ENCODE data around the gene USP5. TPM values are rescaled to one million over a fixed set of nuclear protein-coding genes. Genes with fewer than 3 reads are reported as not detected.

USP5 gene
- total and polyA plus RNA-seq, 2 of the 8 experiments (the other 6 are each of a cell fraction or from before 2014, with no cell fraction given) = 66.5 to 148 TPM

DNA sequence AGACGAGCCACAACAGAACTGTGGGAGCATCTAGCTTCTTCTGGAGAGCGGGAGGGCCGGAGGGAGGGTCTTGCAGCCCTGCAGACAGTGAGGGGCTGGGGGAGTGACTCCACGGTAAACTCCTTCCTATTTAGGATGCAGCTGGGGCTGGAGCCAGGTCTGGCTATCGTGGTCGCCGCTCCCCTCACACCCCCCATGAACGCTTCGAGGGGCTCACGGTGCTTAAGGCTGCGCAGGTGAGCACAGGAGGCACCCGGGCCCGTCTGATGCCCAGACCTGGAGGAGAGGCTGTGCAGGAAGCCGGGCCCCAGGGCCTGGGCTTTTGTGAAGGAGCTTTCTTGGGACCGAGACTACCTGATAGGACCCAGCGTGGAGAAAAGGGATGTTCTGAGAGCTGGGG is 15.1 kb upstream of the USP5 start:
- Histone ChIP-seq H2BK15ac (ENCODE audit: low read length) (no peak overlapping the region), H2BK20ac (ENCODE audit: low read length) (no peak overlapping the region), H3K79me2 (ENCODE audit: control insufficient read depth in 1 of 2, insufficient read depth in 2 of 2, low read length in 2 of 2) (no peaks in the 10 kb centered on the region), H2AFZ (ENCODE audit: low read length) (no peak overlapping the region), H3K4ac (replicated peaks; ENCODE audit: insufficient read length, low read depth, low read length) (no peak overlapping the region), H3K23ac (ENCODE audit: insufficient read length) (no peak overlapping the region), H3K9me3 (ENCODE audit: insufficient read depth in 2 of 2, low read depth in 1 of 2, low read length in 1 of 2) (no peaks in the 10 kb centered on the region), H3K9ac (replicated peaks in 1 of 4; ENCODE audit: extremely low read depth in 1 of 4, low read depth in 3 of 4, low read length in 3 of 4) (no peak overlapping the region), H4K8ac (ENCODE audit: extremely low read depth, insufficient read depth, low read length) (no peak overlapping the region; the same call in 1 of the 2 replicates), H2BK12ac (ENCODE audit: low read depth, low read length) (no peak overlapping the region), H3K27me3 (replicated peaks in 1 of 4; ENCODE audit: control insufficient read depth in 3 of 4, extremely low read depth in 1 of 4, insufficient read depth in 3 of 4, low read length in 3 of 4) (no peaks in the 10 kb centered on the region), H4K5ac (ENCODE audit: insufficient read length, low read depth, low read length) (no peak overlapping the region), H3K4me2 (ENCODE audit: insufficient read depth in 1 of 2, low read depth in 2 of 2, low read length in 2 of 2) (no peak overlapping the region), H2BK120ac (replicated peaks; ENCODE audit: low read depth, low read length) (no peak overlapping the region), H2BK5ac (ENCODE audit: low read depth, low read length) (0 out of 2 replicates have a peak overlapping the region, but pooled peaks have one; percentile 16), H3K23me2 (ENCODE audit: low read depth, low read length) (no peaks in the 10 kb centered on the region), H2AK5ac (ENCODE audit: low read depth, low read length) (no peak overlapping the region), H4K20me1 (replicated peaks in 1 of 2; ENCODE audit: control insufficient read depth in 1 of 2, insufficient read depth in 2 of 2, low read length in 2 of 2) (peaks cover 6 to 8% of the 10 kb centered on the region in 2 experiments), H3K79me1 (ENCODE audit: low read depth, low read length) (no peaks in the 10 kb centered on the region), H3K56ac (replicated peaks; ENCODE audit: insufficient read length, low read depth, low read length) (no peak overlapping the region), H3K4me1 (replicated peaks in 1 of 4; ENCODE audit: control insufficient read depth in 3 of 4, insufficient read depth in 4 of 4, low read length in 3 of 4) (peaks cover 0 to 3% (median 2%) of the 10 kb centered on the region in 4 experiments; a peak in 1 of 7 replicates), H3K27ac (ENCODE audit: low read depth, low read length) (no peak overlapping the region), H3K14ac (ENCODE audit: insufficient read length) (no peak overlapping the region), H4K91ac (replicated peaks; ENCODE audit: insufficient read length, low read length) (no peak overlapping the region), H3K18ac (ENCODE audit: extremely low read depth, low read length) (no peak overlapping the region), H3K4me3 (ENCODE audit: extremely low read depth in 1 of 4, insufficient read depth in 2 of 4, low read depth in 3 of 4, low read length in 4 of 4) (no peak overlapping the region), H3K36me3 (ENCODE audit: control insufficient read depth in 2 of 4, insufficient read depth in 4 of 4, low read length in 3 of 4) (peaks cover 23 to 56% (median 43%) of the 10 kb centered on the region in 4 experiments)
- CTCF ChIA-PET (ENCODE audit: partially characterized antibody) = interaction anchor here (0.6 to 23.7 kb wide), 14 partner anchors 10 to 299 kb away, joined by 3 to 532 read pairs (median 7); partner anchors contain the start of genes CD4, CDCA3, GNB3 and GPR162
- DNase-seq (ENCODE audit: low read depth in 1 of 2, low spot score in 2 of 2) (no peak), FAIRE-seq (no peak)
- POLR2A ChIA-PET (ENCODE audit: partially characterized antibody) = interaction anchor here (0.6 to 27.1 kb wide), 6 partner anchors 5 to 258 kb away, joined by 3 to 588 read pairs (median 196); partner anchors contain the start of genes C12orf57, CDCA3, GNB3 and GPR162
- 81% methylated on average over 14 of the region's 16 CpGs; no CpG with 5 or more reads in 1 of the 2 experiments for WGBS, 2 experiments (ENCODE audit: extremely low coverage in 1 of 2, insufficient coverage in 1 of 2, insufficient read length in 1 of 2, insufficient replicate concordance in 2 of 2, low coverage in 1 of 2, low lambda C conversion rate in 2 of 2, missing lambda C conversion rate in 1 of 2)
- TF ChIP-seq ZNF274 (IDR thresholded peaks at IDR 0.05; ENCODE audit: borderline replicate concordance, extremely low read depth, low read length) (no peak), SRF (IDR thresholded peaks at IDR 0.05; ENCODE audit: low read depth, low read length) (no peak), TAF7 (optimal IDR thresholded peaks at IDR 0.05; ENCODE audit: borderline replicate concordance, low read depth, low read length) (no peak), POU5F1 (IDR thresholded peaks at IDR 0.05; ENCODE audit: low read depth, low read length) (no peak), CBX5 (IDR thresholded peaks at IDR 0.05; ENCODE audit: low read depth, low read length) (no peak), SUZ12 (IDR thresholded peaks at IDR 0.05; ENCODE audit: low read length) (no peak), RFX5 (IDR thresholded peaks at IDR 0.05; ENCODE audit: borderline replicate concordance, low read depth, low read length) (no peak), CHD1 (IDR thresholded peaks at IDR 0.05; ENCODE audit: low read depth, low read length) (no peak), GTF2F1 (IDR thresholded peaks at IDR 0.05; ENCODE audit: borderline replicate concordance, low read depth, low read length) (no peak), SAP30 (IDR thresholded peaks at IDR 0.05; ENCODE audit: insufficient read depth, insufficient replicate concordance, low read length) (no peak), RBBP5 (IDR thresholded peaks at IDR 0.05; ENCODE audit: borderline replicate concordance, low read depth, low read length) (no peak)
- TF ChIP-seq, protein P1, sequence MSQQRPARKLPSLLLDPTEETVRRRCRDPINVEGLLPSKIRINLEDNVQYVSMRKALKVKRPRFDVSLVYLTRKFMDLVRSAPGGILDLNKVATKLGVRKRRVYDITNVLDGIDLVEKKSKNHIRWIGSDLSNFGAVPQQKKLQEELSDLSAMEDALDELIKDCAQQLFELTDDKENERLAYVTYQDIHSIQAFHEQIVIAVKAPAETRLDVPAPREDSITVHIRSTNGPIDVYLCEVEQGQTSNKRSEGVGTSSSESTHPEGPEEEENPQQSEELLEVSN (IDR thresholded peaks at IDR 0.05) = no peak
- TF ChIP-seq, protein P2, sequence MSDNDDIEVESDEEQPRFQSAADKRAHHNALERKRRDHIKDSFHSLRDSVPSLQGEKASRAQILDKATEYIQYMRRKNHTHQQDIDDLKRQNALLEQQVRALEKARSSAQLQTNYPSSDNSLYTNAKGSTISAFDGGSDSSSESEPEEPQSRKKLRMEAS (IDR thresholded peaks at IDR 0.05) = no peak

Data from H1 (cell line).